ENCODE measurements around the gene TTC32. TPM values are rescaled to one million over a fixed set of nuclear protein-coding genes. Genes with fewer than 3 reads are reported as not detected.

TTC32 gene
- total and polyA plus RNA-seq, 2 experiments from 2014 or later: 4.6 to 17.0 TPM

DNA sequence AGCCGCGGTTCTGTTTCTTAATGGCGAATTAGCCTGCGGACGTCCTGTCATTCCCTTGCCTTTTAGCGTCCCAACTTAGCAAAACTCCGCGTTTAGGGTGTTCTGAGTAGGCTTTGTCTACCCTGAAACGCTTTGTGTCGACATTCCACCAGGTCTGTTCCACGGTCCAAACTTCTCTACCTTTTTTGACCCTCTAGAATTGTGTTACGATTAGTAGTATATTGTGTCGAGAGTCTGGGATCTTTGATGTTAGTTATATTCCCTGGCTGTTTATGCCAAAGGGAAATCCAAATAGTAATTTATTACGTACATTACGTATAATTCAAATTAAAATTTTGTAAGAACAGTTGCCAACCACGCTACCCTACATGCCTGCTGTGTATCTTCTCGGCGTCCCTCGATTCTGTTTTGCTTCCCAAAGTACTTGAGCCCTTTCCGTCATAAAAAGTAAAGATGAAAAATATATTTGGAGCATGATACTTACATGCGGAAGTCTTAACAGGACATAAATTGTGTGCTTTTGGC, 495 bp upstream of the TTC32 start:
- peak overlapping the region; percentile 80 for H3K4me2 ChIP-seq
- ATAC-seq (peak; percentile 14), DNase-seq (ENCODE audit: low spot score) (no peak)
- Mint-ChIP-seq H3K4me3 (peak overlapping the region; percentile 98), H3K27ac (peak overlapping the region; percentile 100), H3K9me3 (no peaks in the 10 kb centered on the region), H3K27me3 (ENCODE audit: insufficient read depth, low read depth, poor library complexity) (peaks cover 7% of the 10 kb centered on the region), H3K4me1 (peaks cover 16% of the 10 kb centered on the region), H3K36me3 (ENCODE audit: low read depth) (no peaks in the 10 kb centered on the region)
- peak overlapping the region; percentile 78 for H3K4me3 ChIP-seq
- H3F3A ChIP-seq (replicated peaks; ENCODE audit: low read depth): no peaks in the 10 kb centered on the region
- peak overlapping the region; percentile 94 for H3K27ac ChIP-seq (ENCODE audit: low read depth)
- no peaks in the 10 kb centered on the region for H3K27me3 ChIP-seq (ENCODE audit: insufficient read depth)
- H3K9me2 ChIP-seq (ENCODE audit: insufficient read depth): no peaks in the 10 kb centered on the region
- TF ChIP-seq NANOG (IDR thresholded peaks at IDR 0.05; ENCODE audit: borderline replicate concordance) (no peak), CREB1 (CRISPR knock-in tag; IDR thresholded peaks at IDR 0.05; ENCODE audit: low read depth) (no peak), STAT1 (IDR thresholded peaks at IDR 0.05; ENCODE audit: unreplicated experiment) (no peak), ZNF331 (CRISPR knock-in tag; IDR thresholded peaks at IDR 0.05; ENCODE audit: low read depth) (no peak), POLR2AphosphoS5 (IDR thresholded peaks at IDR 0.05; ENCODE audit: low read depth) (no peak), EZH2 (IDR thresholded peaks at IDR 0.05; ENCODE audit: low read depth, unreplicated experiment) (no peak), JUNB (IDR thresholded peaks at IDR 0.05; ENCODE audit: unreplicated experiment) (no peak), EZH2phosphoT487 (IDR thresholded peaks at IDR 0.05; ENCODE audit: unreplicated experiment) (no peak), ZNF114 (CRISPR knock-in tag; IDR thresholded peaks at IDR 0.05) (no peak)
- TF ChIP-seq, protein P1, sequence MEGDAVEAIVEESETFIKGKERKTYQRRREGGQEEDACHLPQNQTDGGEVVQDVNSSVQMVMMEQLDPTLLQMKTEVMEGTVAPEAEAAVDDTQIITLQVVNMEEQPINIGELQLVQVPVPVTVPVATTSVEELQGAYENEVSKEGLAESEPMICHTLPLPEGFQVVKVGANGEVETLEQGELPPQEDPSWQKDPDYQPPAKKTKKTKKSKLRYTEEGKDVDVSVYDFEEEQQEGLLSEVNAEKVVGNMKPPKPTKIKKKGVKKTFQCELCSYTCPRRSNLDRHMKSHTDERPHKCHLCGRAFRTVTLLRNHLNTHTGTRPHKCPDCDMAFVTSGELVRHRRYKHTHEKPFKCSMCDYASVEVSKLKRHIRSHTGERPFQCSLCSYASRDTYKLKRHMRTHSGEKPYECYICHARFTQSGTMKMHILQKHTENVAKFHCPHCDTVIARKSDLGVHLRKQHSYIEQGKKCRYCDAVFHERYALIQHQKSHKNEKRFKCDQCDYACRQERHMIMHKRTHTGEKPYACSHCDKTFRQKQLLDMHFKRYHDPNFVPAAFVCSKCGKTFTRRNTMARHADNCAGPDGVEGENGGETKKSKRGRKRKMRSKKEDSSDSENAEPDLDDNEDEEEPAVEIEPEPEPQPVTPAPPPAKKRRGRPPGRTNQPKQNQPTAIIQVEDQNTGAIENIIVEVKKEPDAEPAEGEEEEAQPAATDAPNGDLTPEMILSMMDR (conservative IDR thresholded peaks at IDR 0.05; ENCODE audit: low read depth in 2 of 2): no peak
- TF ChIP-seq, protein P2, sequence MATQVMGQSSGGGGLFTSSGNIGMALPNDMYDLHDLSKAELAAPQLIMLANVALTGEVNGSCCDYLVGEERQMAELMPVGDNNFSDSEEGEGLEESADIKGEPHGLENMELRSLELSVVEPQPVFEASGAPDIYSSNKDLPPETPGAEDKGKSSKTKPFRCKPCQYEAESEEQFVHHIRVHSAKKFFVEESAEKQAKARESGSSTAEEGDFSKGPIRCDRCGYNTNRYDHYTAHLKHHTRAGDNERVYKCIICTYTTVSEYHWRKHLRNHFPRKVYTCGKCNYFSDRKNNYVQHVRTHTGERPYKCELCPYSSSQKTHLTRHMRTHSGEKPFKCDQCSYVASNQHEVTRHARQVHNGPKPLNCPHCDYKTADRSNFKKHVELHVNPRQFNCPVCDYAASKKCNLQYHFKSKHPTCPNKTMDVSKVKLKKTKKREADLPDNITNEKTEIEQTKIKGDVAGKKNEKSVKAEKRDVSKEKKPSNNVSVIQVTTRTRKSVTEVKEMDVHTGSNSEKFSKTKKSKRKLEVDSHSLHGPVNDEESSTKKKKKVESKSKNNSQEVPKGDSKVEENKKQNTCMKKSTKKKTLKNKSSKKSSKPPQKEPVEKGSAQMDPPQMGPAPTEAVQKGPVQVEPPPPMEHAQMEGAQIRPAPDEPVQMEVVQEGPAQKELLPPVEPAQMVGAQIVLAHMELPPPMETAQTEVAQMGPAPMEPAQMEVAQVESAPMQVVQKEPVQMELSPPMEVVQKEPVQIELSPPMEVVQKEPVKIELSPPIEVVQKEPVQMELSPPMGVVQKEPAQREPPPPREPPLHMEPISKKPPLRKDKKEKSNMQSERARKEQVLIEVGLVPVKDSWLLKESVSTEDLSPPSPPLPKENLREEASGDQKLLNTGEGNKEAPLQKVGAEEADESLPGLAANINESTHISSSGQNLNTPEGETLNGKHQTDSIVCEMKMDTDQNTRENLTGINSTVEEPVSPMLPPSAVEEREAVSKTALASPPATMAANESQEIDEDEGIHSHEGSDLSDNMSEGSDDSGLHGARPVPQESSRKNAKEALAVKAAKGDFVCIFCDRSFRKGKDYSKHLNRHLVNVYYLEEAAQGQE (IDR thresholded peaks at IDR 0.05; ENCODE audit: unreplicated experiment): no peak
- TF ChIP-seq, protein P3, sequence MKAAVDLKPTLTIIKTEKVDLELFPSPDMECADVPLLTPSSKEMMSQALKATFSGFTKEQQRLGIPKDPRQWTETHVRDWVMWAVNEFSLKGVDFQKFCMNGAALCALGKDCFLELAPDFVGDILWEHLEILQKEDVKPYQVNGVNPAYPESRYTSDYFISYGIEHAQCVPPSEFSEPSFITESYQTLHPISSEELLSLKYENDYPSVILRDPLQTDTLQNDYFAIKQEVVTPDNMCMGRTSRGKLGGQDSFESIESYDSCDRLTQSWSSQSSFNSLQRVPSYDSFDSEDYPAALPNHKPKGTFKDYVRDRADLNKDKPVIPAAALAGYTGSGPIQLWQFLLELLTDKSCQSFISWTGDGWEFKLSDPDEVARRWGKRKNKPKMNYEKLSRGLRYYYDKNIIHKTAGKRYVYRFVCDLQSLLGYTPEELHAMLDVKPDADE (IDR thresholded peaks at IDR 0.05): no peak
- TF ChIP-seq, protein P4, sequence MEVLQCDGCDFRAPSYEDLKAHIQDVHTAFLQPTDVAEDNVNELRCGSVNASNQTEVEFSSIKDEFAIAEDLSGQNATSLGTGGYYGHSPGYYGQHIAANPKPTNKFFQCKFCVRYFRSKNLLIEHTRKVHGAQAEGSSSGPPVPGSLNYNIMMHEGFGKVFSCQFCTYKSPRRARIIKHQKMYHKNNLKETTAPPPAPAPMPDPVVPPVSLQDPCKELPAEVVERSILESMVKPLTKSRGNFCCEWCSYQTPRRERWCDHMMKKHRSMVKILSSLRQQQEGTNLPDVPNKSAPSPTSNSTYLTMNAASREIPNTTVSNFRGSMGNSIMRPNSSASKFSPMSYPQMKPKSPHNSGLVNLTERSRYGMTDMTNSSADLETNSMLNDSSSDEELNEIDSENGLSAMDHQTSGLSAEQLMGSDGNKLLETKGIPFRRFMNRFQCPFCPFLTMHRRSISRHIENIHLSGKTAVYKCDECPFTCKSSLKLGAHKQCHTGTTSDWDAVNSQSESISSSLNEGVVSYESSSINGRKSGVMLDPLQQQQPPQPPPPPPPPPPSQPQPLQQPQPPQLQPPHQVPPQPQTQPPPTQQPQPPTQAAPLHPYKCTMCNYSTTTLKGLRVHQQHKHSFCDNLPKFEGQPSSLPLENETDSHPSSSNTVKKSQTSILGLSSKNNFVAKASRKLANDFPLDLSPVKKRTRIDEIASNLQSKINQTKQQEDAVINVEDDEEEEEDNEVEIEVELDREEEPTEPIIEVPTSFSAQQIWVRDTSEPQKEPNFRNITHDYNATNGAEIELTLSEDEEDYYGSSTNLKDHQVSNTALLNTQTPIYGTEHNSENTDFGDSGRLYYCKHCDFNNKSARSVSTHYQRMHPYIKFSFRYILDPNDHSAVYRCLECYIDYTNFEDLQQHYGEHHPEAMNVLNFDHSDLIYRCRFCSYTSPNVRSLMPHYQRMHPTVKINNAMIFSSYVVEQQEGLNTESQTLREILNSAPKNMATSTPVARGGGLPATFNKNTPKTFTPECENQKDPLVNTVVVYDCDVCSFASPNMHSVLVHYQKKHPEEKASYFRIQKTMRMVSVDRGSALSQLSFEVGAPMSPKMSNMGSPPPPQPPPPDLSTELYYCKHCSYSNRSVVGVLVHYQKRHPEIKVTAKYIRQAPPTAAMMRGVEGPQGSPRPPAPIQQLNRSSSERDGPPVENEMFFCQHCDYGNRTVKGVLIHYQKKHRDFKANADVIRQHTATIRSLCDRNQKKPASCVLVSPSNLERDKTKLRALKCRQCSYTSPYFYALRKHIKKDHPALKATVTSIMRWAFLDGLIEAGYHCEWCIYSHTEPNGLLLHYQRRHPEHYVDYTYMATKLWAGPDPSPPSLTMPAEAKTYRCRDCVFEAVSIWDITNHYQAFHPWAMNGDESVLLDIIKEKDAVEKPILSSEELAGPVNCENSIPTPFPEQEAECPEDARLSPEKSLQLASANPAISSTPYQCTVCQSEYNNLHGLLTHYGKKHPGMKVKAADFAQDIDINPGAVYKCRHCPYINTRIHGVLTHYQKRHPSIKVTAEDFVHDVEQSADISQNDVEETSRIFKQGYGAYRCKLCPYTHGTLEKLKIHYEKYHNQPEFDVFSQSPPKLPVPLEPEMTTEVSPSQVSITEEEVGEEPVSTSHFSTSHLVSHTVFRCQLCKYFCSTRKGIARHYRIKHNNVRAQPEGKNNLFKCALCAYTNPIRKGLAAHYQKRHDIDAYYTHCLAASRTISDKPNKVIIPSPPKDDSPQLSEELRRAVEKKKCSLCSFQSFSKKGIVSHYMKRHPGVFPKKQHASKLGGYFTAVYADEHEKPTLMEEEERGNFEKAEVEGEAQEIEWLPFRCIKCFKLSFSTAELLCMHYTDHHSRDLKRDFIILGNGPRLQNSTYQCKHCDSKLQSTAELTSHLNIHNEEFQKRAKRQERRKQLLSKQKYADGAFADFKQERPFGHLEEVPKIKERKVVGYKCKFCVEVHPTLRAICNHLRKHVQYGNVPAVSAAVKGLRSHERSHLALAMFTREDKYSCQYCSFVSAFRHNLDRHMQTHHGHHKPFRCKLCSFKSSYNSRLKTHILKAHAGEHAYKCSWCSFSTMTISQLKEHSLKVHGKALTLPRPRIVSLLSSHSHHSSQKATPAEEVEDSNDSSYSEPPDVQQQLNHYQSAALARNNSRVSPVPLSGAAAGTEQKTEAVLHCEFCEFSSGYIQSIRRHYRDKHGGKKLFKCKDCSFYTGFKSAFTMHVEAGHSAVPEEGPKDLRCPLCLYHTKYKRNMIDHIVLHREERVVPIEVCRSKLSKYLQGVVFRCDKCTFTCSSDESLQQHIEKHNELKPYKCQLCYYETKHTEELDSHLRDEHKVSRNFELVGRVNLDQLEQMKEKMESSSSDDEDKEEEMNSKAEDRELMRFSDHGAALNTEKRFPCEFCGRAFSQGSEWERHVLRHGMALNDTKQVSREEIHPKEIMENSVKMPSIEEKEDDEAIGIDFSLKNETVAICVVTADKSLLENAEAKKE (CRISPR knock-in tag; IDR thresholded peaks at IDR 0.05): no peak
- H4K20me1 ChIP-seq (replicated peaks; ENCODE audit: insufficient read depth): no peaks in the 10 kb centered on the region; the same call in 1 of the 2 replicates
- H3K36me3 ChIP-seq (ENCODE audit: insufficient read depth): no peaks in the 10 kb centered on the region
- H2AFZ ChIP-seq: peak overlapping the region; percentile 99
- H3K79me2 ChIP-seq (replicated peaks; ENCODE audit: insufficient read depth): peaks cover 21% of the 10 kb centered on the region
- H3K4me1 ChIP-seq (ENCODE audit: insufficient read depth): peaks cover 3% of the 10 kb centered on the region; the same call in 1 of the 2 replicates
